DOHH2 (cell line): ENCODE results near the gene NET1.

ENCODE experiments used
- EZH2phosphoT487 ChIP-seq: fragments of 200-600 bp; sonication (generic); IDR thresholded peaks from 2 replicates; pipeline ENCODE4 v1.6.1; 2017; ENCODE audit warnings: borderline replicate concordance, mild to moderate bottlenecking, antibody characterized with exemption, low read length, moderate library complexity, mixed read lengths
- TF ChIP-seq, protein P1 (sequence below): fragments of 200-600 bp; sonication (generic); IDR thresholded peaks from one replicate; pipeline ENCODE4 v1.5.1; 2014; ENCODE audit warnings: antibody characterized with exemption, mild to moderate bottlenecking, low read depth, low read length; ENCODE audit not compliant: poor library complexity, severe bottlenecking

DNA sequence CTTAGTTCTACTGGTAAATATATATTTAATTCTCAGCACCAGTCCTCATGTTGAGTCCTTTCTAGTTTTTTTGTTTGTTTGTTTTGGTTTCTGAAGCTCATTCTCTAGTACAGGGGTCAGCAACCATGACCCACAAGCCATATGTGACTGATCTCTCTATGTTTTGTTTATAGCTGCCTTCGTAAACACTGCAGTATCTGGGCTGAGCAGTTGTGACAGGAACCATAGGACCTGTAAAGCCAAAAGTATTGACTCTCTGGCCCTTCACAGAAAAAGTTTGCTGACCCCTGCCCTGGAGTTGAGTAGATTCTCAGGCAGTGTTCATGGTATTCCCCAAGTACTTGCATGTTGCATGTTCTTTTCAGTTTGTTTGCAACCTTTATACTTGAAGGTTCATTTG is 20.8 kb downstream of the NET1 start:
- TF ChIP-seq, protein P1, sequence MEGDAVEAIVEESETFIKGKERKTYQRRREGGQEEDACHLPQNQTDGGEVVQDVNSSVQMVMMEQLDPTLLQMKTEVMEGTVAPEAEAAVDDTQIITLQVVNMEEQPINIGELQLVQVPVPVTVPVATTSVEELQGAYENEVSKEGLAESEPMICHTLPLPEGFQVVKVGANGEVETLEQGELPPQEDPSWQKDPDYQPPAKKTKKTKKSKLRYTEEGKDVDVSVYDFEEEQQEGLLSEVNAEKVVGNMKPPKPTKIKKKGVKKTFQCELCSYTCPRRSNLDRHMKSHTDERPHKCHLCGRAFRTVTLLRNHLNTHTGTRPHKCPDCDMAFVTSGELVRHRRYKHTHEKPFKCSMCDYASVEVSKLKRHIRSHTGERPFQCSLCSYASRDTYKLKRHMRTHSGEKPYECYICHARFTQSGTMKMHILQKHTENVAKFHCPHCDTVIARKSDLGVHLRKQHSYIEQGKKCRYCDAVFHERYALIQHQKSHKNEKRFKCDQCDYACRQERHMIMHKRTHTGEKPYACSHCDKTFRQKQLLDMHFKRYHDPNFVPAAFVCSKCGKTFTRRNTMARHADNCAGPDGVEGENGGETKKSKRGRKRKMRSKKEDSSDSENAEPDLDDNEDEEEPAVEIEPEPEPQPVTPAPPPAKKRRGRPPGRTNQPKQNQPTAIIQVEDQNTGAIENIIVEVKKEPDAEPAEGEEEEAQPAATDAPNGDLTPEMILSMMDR: no peak
- no peak for TF ChIP-seq EZH2phosphoT487
